NCI-H2107 treated with DMSO at 0.1 percent for 48 hours (cell line): ENCODE data around the gene DOC2A.

Source experiments
- DNase-seq: peaks from one replicate; lab custom pipeline; 2025; ENCODE audit not compliant: unreplicated experiment; lab: John Stamatoyannopoulos, UW

DOC2A gene

GRCh38 chr16:30005341-30006094 lies 5.3 kb downstream of the DOC2A start:
- DNase-seq = no peak

GRCh38 chr16:30004811-30005242 lies 6.0 kb downstream of the DOC2A start:
- DNase-seq = peak; percentile 58

GRCh38 chr16:30004424-30004776 lies 6.4 kb downstream of the DOC2A start:
- no peak for DNase-seq

GRCh38 chr16:30003670-30004423 lies 7.0 kb downstream of the DOC2A start:
- peak; percentile 68 for DNase-seq

GRCh38 chr16:30002614-30003346 lies 8.0 kb downstream of the DOC2A start:
- DNase-seq = no peak

- DNase-seq = peak; percentile 50
Observed at GRCh38 chr16:30000735-30001631, 9.8 kb downstream of the DOC2A start.

GRCh38 chr16:29999605-30000004 lies 11.2 kb downstream of the DOC2A start:
- DNase-seq = no peak

GRCh38 chr16:29996766-29997250 lies 14.0 kb downstream of the DOC2A start:
- no peak for DNase-seq

GRCh38 chr16:29995911-29996765 lies 14.7 kb downstream of the DOC2A start, which contains the start of gene INO80E:
Gene INO80E, plus strand, starts transcription at chr16:29996241. Its CDS starts 70 bp downstream, at chr16:29996311.
- peak; percentile 94 for DNase-seq

GRCh38 chr16:29995324-29995910 lies 15.4 kb downstream of the DOC2A start, which contains the start of gene HIRIP3:
Gene HIRIP3, minus strand, starts transcription at chr16:29995617. Its CDS starts 12 bp downstream, at chr16:29995605.
- DNase-seq = peak; percentile 70

GRCh38 chr16:29994600-29995323 lies 16.1 kb downstream of the DOC2A start:
- no peak for DNase-seq

- DNase-seq = no peak
Observed at GRCh38 chr16:29993903-29994599, 16.8 kb downstream of the DOC2A start.

GRCh38 chr16:29993191-29993902 lies 17.5 kb downstream of the DOC2A start:
- no peak for DNase-seq

GRCh38 chr16:29992344-29992967 lies 18.4 kb downstream of the DOC2A start:
- no peak for DNase-seq

- no peak for DNase-seq
Observed at GRCh38 chr16:29991571-29991904, 19.3 kb downstream of the DOC2A start.

- DNase-seq = no peak
Observed at GRCh38 chr16:29990883-29991570, 19.8 kb downstream of the DOC2A start.
